Left lung (tissue), 10 donors: Measurements from ENCODE around the gene MSL3. TPM values are rescaled to one million over a fixed set of nuclear protein-coding genes. Genes with fewer than 3 reads are reported as not detected.

Experiments used
- ATAC-seq: fragments of 200-7000 bp; cut with Tn5 transposase; one replicate; pipeline ENCODE4 v1.9.1; 2020; ENCODE audit warnings: moderate library complexity
- DNase-seq, 4 donors: peaks; one replicate each; pipeline ENCODE4 v3.0.0-alpha.2; 2013 to 2020
- H3K27ac ChIP-seq, 2 donors: fragments of 200-600 bp; sonication (generic) in 1 of 2; one replicate each; pipeline versions ENCODE4 v1.5.0 to v1.8.0; 2020 to 2021
- H3K27me3 ChIP-seq, 2 donors: fragments of 200-600 bp; sonication (generic) in 1 of 2; one replicate each; pipeline versions ENCODE4 v1.5.0 to v1.8.0; 2020 to 2021
- H3K36me3 ChIP-seq, 2 donors: fragments of 200-600 bp; sonication (generic) in 1 of 2; one replicate each; pipeline versions ENCODE4 v1.5.0 to v1.8.0; 2020 to 2021
- H3K4me1 ChIP-seq, 2 donors: fragments of 200-600 bp; one replicate each; pipeline ENCODE4 v1.8.0; 2021
- H3K4me3 ChIP-seq, 2 donors: fragments of 200-600 bp; sonication (generic) in 1 of 2; one replicate each; pipeline versions ENCODE4 v1.5.0 to v1.8.0; 2020 to 2021; ENCODE audit warnings: mild to moderate bottlenecking in 1 of 2
- H3K9me3 ChIP-seq, 2 donors: fragments of 200-600 bp; sonication (generic) in 1 of 2; one replicate each; pipeline versions ENCODE4 v1.5.0 to v1.8.0; 2020 to 2021
- CTCF ChIP-seq, 2 donors: fragments of 200-600 bp; sonication (generic) in 1 of 2; IDR thresholded peaks; one replicate each; pipeline versions ENCODE4 v1.5.0 to v1.8.0; 2021; ENCODE audit warnings: antibody characterized with exemption in 2 of 2
- intact Hi-C, 2 donors: fragments of 100-400 bp; cut with DNase I; formaldehyde crosslinking; loops; one replicate each; pipeline versions ENCODE4 v1.11.2 to v1.14.2; 2022
- polyA plus RNA-seq, 6 donors: library from polyadenylated mRNA; unstranded; fragments of 120-200 nt; gene quantifications; one replicate each; pipeline ENCODE4 v1.2.1, GENCODE V29; 2013; ENCODE audit not compliant: insufficient read length in 6 of 6
- total RNA-seq, 2 donors: library from RNA; stranded (reverse); fragmentation: NEBNext Ultra II Directional; extraction: Animal tissue kit (Norgen Biotek cat#: 25700); gene quantifications; one replicate each; pipeline ENCODE4 v1.2.1, GENCODE V29; 2021
- donor health status: DM: no; HTN: yes; CAD: no.
- donor health status: DM: no; HTN: no; CAD: no.

MSL3 gene
- total and polyA plus RNA-seq, 8 donors: 27.3 to 45.8 (median 40.5) TPM

GRCh38 chrX:11778230-11778629 is 20.2 kb downstream of the MSL3 start:
- no peak for TF ChIP-seq CTCF (IDR thresholded peaks at IDR 0.05)
- H3K9me3 ChIP-seq: no peaks in the 10 kb centered on the region
- H3K36me3 ChIP-seq: peaks cover 0 to 32% of the 10 kb centered on the region in 2 donors
- H3K27ac ChIP-seq: no peak overlapping the region
- H3K27me3 ChIP-seq: no peaks in the 10 kb centered on the region
- no peak overlapping the region for H3K4me3 ChIP-seq
- no peak for ATAC-seq
- intact Hi-C loops: no loop called here
- H3K4me1 ChIP-seq: no peaks in the 10 kb centered on the region
- DNase-seq: no peak

GRCh38 chrX:11781133-11781532 is 23.1 kb downstream of the MSL3 start:
- H3K27me3 ChIP-seq: no peaks in the 10 kb centered on the region
- intact Hi-C loops: no loop called here
- DNase-seq: no peak
- H3K27ac ChIP-seq: no peak overlapping the region
- no peak overlapping the region for H3K4me3 ChIP-seq
- H3K4me1 ChIP-seq: no peaks in the 10 kb centered on the region
- no peaks in the 10 kb centered on the region for H3K9me3 ChIP-seq
- no peak for ATAC-seq
- no peak for TF ChIP-seq CTCF (IDR thresholded peaks at IDR 0.05)
- H3K36me3 ChIP-seq: peaks cover 0 to 7% of the 10 kb centered on the region in 2 donors

GRCh38 chrX:11781734-11782370 is 23.8 kb downstream of the MSL3 start:
- H3K4me1 ChIP-seq: no peaks in the 10 kb centered on the region
- H3K27me3 ChIP-seq: no peaks in the 10 kb centered on the region
- no peak overlapping the region for H3K27ac ChIP-seq
- DNase-seq: no peak
- H3K9me3 ChIP-seq: no peaks in the 10 kb centered on the region
- H3K36me3 ChIP-seq: no peaks in the 10 kb centered on the region
- H3K4me3 ChIP-seq: no peak overlapping the region
- no peak for ATAC-seq
- no peak for TF ChIP-seq CTCF (IDR thresholded peaks at IDR 0.05)
- intact Hi-C loops: no loop called here

- intact Hi-C loops: no loop called here
- Histone ChIP-seq H3K36me3 (no peaks in the 10 kb centered on the region), H3K27ac (no peak overlapping the region), H3K27me3 (no peaks in the 10 kb centered on the region), H3K4me3 (no peak overlapping the region), H3K9me3 (no peaks in the 10 kb centered on the region), H3K4me1 (no peaks in the 10 kb centered on the region)
- DNase-seq (no peak), ATAC-seq (no peak)
- no peak for TF ChIP-seq CTCF (IDR thresholded peaks at IDR 0.05)
These were observed 26.5 kb downstream of the MSL3 start for GRCh38 chrX:11784543-11784942.

- intact Hi-C loops: no loop called here
- H3K4me3 ChIP-seq: no peak overlapping the region
- no peaks in the 10 kb centered on the region for H3K36me3 ChIP-seq
- ATAC-seq (peak; percentile 68), DNase-seq (peak in 2 of 4 donors; percentile 2 to 10)
- no peak for TF ChIP-seq CTCF (IDR thresholded peaks at IDR 0.05)
- H3K9me3 ChIP-seq: no peaks in the 10 kb centered on the region
- H3K27me3 ChIP-seq: no peaks in the 10 kb centered on the region
- H3K4me1 ChIP-seq: no peaks in the 10 kb centered on the region
- H3K27ac ChIP-seq: no peak overlapping the region
These were observed 28.8 kb downstream of the MSL3 start for GRCh38 chrX:11786862-11787261.
